ENCODE measurements around the gene CRX.
"Not testable (repeated sequence)": the region's sequence is repeated elsewhere in the genome, so short reads cannot be mapped to it uniquely, and the experiment has no call there.

CRX gene

GRCh38 chr19:47821460-47822020 is at the start of gene CRX:
Gene CRX, plus strand, starts transcription at chr19:47821937. Its CDS starts 12,507 bp downstream, at chr19:47834444.
- no peak for DNase-seq (ENCODE audit: low spot score)

- no peak for DNase-seq (ENCODE audit: low spot score)
Observed at GRCh38 chr19:47776568-47776967, 45.2 kb upstream of the CRX start.

- not testable (repeated sequence) for DNase-seq (ENCODE audit: low spot score)
Observed at GRCh38 chr19:47777245-47778048, 44.3 kb upstream of the CRX start.

- peak; percentile 79 for DNase-seq (ENCODE audit: low spot score)
Observed at GRCh38 chr19:47778049-47778953, 43.4 kb upstream of the CRX start, which contains the start of gene SELENOW. Gene SELENOW, plus strand, starts transcription at chr19:47778703. Its CDS starts 83 bp downstream, at chr19:47778786.

GRCh38 chr19:47778954-47779351 is 42.8 kb upstream of the CRX start:
- DNase-seq (ENCODE audit: low spot score), result peak; percentile 8

- DNase-seq (ENCODE audit: low spot score), result no peak
Observed at GRCh38 chr19:47779524-47780214, 42.1 kb upstream of the CRX start.

GRCh38 chr19:47780215-47780551 is 41.6 kb upstream of the CRX start:
- no peak for DNase-seq (ENCODE audit: low spot score)

GRCh38 chr19:47781590-47782262 is 40.0 kb upstream of the CRX start:
- no peak for DNase-seq (ENCODE audit: low spot score)

GRCh38 chr19:47786566-47786965 is 35.2 kb upstream of the CRX start:
- no peak for DNase-seq (ENCODE audit: low spot score)

- not testable (repeated sequence) for DNase-seq (ENCODE audit: low spot score)
Observed at GRCh38 chr19:47787307-47787706, 34.4 kb upstream of the CRX start.

- DNase-seq (ENCODE audit: low spot score), result not testable (repeated sequence)
Observed at GRCh38 chr19:47789811-47790210, 31.9 kb upstream of the CRX start.

GRCh38 chr19:47790398-47790814 is 31.3 kb upstream of the CRX start:
- DNase-seq (ENCODE audit: low spot score), result peak; percentile 76

GRCh38 chr19:47792616-47793015 is 29.1 kb upstream of the CRX start:
- DNase-seq (ENCODE audit: low spot score), result no peak

GRCh38 chr19:47794526-47794925 is 27.2 kb upstream of the CRX start:
- no peak for DNase-seq (ENCODE audit: low spot score)

GRCh38 chr19:47796785-47797184 is 25.0 kb upstream of the CRX start:
- DNase-seq (ENCODE audit: low spot score), result no peak

GRCh38 chr19:47797996-47798903 is 23.5 kb upstream of the CRX start:
- no peak for DNase-seq (ENCODE audit: low spot score)

- DNase-seq (ENCODE audit: low spot score), result no peak
Observed at GRCh38 chr19:47798904-47799266, 22.9 kb upstream of the CRX start.

- DNase-seq (ENCODE audit: low spot score), result no peak
Observed at GRCh38 chr19:47801270-47801669, 20.5 kb upstream of the CRX start.

GRCh38 chr19:47802521-47803043 is 19.2 kb upstream of the CRX start:
- no peak for DNase-seq (ENCODE audit: low spot score)

- not testable (repeated sequence) for DNase-seq (ENCODE audit: low spot score)
Observed at GRCh38 chr19:47803148-47803547, 18.6 kb upstream of the CRX start.
